Neural progenitor cell (in vitro differentiated cells): ENCODE results near the gene SLC48A1.

ENCODE experiments used
- CTCF ChIP-seq: fragments of 200-600 bp; sonication (generic); IDR thresholded peaks from 2 replicates; pipeline ENCODE4 v1.5.1; 2017; ENCODE audit warnings: antibody characterized with exemption, mild to moderate bottlenecking
- EZH2 ChIP-seq: fragments of 200-600 bp; sonication (generic); IDR thresholded peaks from 2 replicates; pipeline ENCODE4 v1.6.1; 2017; ENCODE audit warnings: antibody characterized with exemption, mild to moderate bottlenecking, moderate library complexity
- EZH2phosphoT487 ChIP-seq: fragments of 200-600 bp; sonication (generic); IDR thresholded peaks from 2 replicates; pipeline ENCODE4 v1.6.1; 2017; ENCODE audit warnings: antibody characterized with exemption

GRCh38 chr12:47734725-47735480 is 38.1 kb upstream of the SLC48A1 start:
- TF ChIP-seq CTCF (no peak), EZH2 (no peak), EZH2phosphoT487 (no peak)
